ENCODE data around the gene DENND4A.

The DENND4A gene

GRCh38 chr15:65653801-65654521, 138.1 kb downstream of the DENND4A start:
- Histone ChIP-seq H3K27me3 (ENCODE audit: insufficient read depth, low read length, poor library complexity) (no peaks in the 10 kb centered on the region), H3K79me2 (ENCODE audit: insufficient read depth, low read length) (no peaks in the 10 kb centered on the region), H3K9me3 (ENCODE audit: insufficient read depth, low read length, severe bottlenecking) (no peaks in the 10 kb centered on the region), H3K27ac (ENCODE audit: low read length) (no peak overlapping the region), H3K9ac (ENCODE audit: low read depth, low read length) (no peak overlapping the region), H3K4me2 (ENCODE audit: insufficient read depth, low read length) (no peak overlapping the region), H4K20me1 (ENCODE audit: insufficient read depth, low read length) (no peaks in the 10 kb centered on the region), H3K4me3 (ENCODE audit: low read depth in 1 of 2, low read length in 2 of 2) (no peak overlapping the region), H3K36me3 (ENCODE audit: insufficient read depth, low read length) (peaks cover 16% of the 10 kb centered on the region; the same call in 1 of the 2 replicates), H3K4me1 (ENCODE audit: insufficient read depth, low read length) (no peaks in the 10 kb centered on the region), H2AFZ (ENCODE audit: low read depth, low read length) (no peak overlapping the region)
- no peak for TF ChIP-seq CTCF (IDR thresholded peaks at IDR 0.05; ENCODE audit: borderline replicate concordance, extremely low read depth, low read length, poor library complexity, severe bottlenecking)
- TF ChIP-seq EZH2 (IDR thresholded peaks at IDR 0.05; ENCODE audit: borderline replicate concordance, low read depth, low read length, severe bottlenecking): no peak
- DNase-seq: no peak
- ATAC-seq (ENCODE audit: insufficient read depth, low read depth): no peak

GRCh38 chr15:65653341-65653740, 138.8 kb downstream of the DENND4A start:
- no peak for TF ChIP-seq EZH2 (IDR thresholded peaks at IDR 0.05; ENCODE audit: borderline replicate concordance, low read depth, low read length, severe bottlenecking)
- TF ChIP-seq CTCF (IDR thresholded peaks at IDR 0.05; ENCODE audit: borderline replicate concordance, extremely low read depth, low read length, poor library complexity, severe bottlenecking): no peak
- no peak overlapping the region for H3K4me2 ChIP-seq (ENCODE audit: insufficient read depth, low read length)
- no peak for DNase-seq
- H3K27me3 ChIP-seq (ENCODE audit: insufficient read depth, low read length, poor library complexity): no peaks in the 10 kb centered on the region
- no peak overlapping the region for H2AFZ ChIP-seq (ENCODE audit: low read depth, low read length)
- H3K27ac ChIP-seq (ENCODE audit: low read length): no peak overlapping the region
- H3K9me3 ChIP-seq (ENCODE audit: insufficient read depth, low read length, severe bottlenecking): no peaks in the 10 kb centered on the region
- H3K4me3 ChIP-seq (ENCODE audit: low read depth in 1 of 2, low read length in 2 of 2): no peak overlapping the region
- H3K4me1 ChIP-seq (ENCODE audit: insufficient read depth, low read length): no peaks in the 10 kb centered on the region
- ATAC-seq (ENCODE audit: insufficient read depth, low read depth): no peak
- no peak overlapping the region for H3K9ac ChIP-seq (ENCODE audit: low read depth, low read length)
- H3K36me3 ChIP-seq (ENCODE audit: insufficient read depth, low read length): peaks cover 16% of the 10 kb centered on the region; the same call in 1 of the 2 replicates
- H4K20me1 ChIP-seq (ENCODE audit: insufficient read depth, low read length): no peaks in the 10 kb centered on the region
- no peaks in the 10 kb centered on the region for H3K79me2 ChIP-seq (ENCODE audit: insufficient read depth, low read length)

- Histone ChIP-seq H2AFZ (ENCODE audit: low read depth, low read length) (no peak overlapping the region), H4K20me1 (ENCODE audit: insufficient read depth, low read length) (no peaks in the 10 kb centered on the region), H3K27ac (ENCODE audit: low read length) (no peak overlapping the region), H3K9ac (ENCODE audit: low read depth, low read length) (no peak overlapping the region), H3K4me3 (ENCODE audit: low read depth in 1 of 2, low read length in 2 of 2) (no peak overlapping the region), H3K79me2 (ENCODE audit: insufficient read depth, low read length) (no peaks in the 10 kb centered on the region), H3K9me3 (ENCODE audit: insufficient read depth, low read length, severe bottlenecking) (no peaks in the 10 kb centered on the region), H3K4me2 (ENCODE audit: insufficient read depth, low read length) (no peak overlapping the region), H3K4me1 (ENCODE audit: insufficient read depth, low read length) (no peaks in the 10 kb centered on the region), H3K27me3 (ENCODE audit: insufficient read depth, low read length, poor library complexity) (no peaks in the 10 kb centered on the region), H3K36me3 (ENCODE audit: insufficient read depth, low read length) (peaks cover 16% of the 10 kb centered on the region; the same call in 1 of the 2 replicates)
- ATAC-seq (ENCODE audit: insufficient read depth, low read depth) (no peak), DNase-seq (no peak)
- no peak for TF ChIP-seq EZH2 (IDR thresholded peaks at IDR 0.05; ENCODE audit: borderline replicate concordance, low read depth, low read length, severe bottlenecking)
- no peak for TF ChIP-seq CTCF (IDR thresholded peaks at IDR 0.05; ENCODE audit: borderline replicate concordance, extremely low read depth, low read length, poor library complexity, severe bottlenecking)
These were observed 140.0 kb downstream of the DENND4A start for GRCh38 chr15:65651831-65652749.
